Left ventricle myocardium superior (tissue), 1 donor: Measurements from ENCODE around the gene AGRN. TPM values are rescaled to one million over a fixed set of nuclear protein-coding genes. Genes with fewer than 3 reads are reported as not detected.
"Not testable (repeated sequence)": the region's sequence is repeated elsewhere in the genome, so short reads cannot be mapped to it uniquely, and the experiment has no call there.

ENCODE experiments used
- ATAC-seq: fragments of 200-7000 bp; cut with Tn5 transposase; one replicate; pipeline ENCODE4 v1.9.1; 2020; ENCODE audit warnings: mild to moderate bottlenecking, moderate library complexity
- DNase-seq: peaks from one replicate; pipeline ENCODE4 v3.0.0-alpha.2; 2020
- intact Hi-C: fragments of 100-400 bp; cut with micrococcal nuclease; formaldehyde crosslinking; loops from one replicate; pipeline ENCODE4 v1.11.0; 2022
- total RNA-seq: library from RNA; stranded (reverse); fragmentation: NEBNext Ultra II Directional; extraction: Animal tissue kit (Norgen Biotek cat#: 25700); gene quantifications from one replicate; pipeline ENCODE4 v1.2.1, GENCODE V29; 2021
- donor health status: DM: no; HTN: yes; CAD: no; lungs with severe emphysema.

Gene AGRN
- total RNA-seq, 1 donor from 2014 or later, result 18.5 TPM

- no peak for DNase-seq
- intact Hi-C loops, result no loop called here
- no peak for ATAC-seq
Measured at GRCh38 chr1:1014799-1015681, 4.9 kb upstream of the AGRN start.

- intact Hi-C loops, DNase-seq, ATAC-seq: not testable (repeated sequence)
Measured at GRCh38 chr1:1017397-1018320, 2.3 kb upstream of the AGRN start.

- DNase-seq, intact Hi-C loops, ATAC-seq: not testable (repeated sequence)
Measured at GRCh38 chr1:1018321-1018685, 1.6 kb upstream of the AGRN start.

DNA sequence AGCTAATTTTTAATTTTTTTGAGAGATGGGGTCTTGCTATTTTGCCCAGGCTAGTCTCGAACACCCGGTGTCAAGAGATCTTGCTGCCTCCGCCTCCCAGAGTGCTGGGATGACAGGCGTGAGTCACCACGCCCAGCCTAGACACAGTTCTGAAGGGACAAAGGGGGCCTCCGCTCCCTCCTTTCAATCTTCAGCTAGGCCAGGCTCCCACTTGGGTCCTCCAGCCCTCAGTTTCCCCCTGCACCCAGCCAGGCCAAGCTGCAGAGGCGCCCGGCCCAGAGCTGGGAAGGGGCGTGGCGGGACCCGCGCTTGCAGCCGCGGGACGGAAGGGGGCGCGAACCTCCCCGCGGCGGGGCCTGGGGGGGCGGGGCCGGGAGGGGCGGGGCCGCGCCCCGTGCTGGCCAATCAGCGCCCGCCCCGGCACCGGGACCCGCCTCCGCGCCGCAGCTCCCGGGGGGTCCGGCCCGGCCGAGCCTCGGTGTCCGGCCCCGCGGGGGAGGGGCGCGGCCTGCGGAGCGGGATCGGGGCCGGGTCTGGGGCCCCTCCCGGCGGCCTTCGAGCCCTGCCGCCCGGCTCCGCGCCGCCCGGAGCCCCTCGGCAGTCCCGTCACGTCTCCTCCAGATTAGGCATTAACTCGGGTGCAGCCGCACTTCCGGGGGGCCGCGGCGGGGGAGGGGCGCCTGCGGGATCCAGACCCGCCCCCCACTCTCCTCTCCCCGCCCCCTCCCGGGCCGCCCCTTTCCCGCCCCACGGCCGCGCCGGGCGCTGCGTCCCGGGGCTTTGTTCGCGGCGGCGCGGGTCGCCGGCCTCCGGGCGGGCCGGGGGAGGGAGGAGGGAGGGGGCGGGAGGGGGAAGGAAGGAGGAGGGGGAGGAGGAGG is 559 bp upstream of the AGRN start:
- DNase-seq, result peak; percentile 93
- peak; percentile 90 for ATAC-seq
- intact Hi-C loops, result no loop called here

DNA sequence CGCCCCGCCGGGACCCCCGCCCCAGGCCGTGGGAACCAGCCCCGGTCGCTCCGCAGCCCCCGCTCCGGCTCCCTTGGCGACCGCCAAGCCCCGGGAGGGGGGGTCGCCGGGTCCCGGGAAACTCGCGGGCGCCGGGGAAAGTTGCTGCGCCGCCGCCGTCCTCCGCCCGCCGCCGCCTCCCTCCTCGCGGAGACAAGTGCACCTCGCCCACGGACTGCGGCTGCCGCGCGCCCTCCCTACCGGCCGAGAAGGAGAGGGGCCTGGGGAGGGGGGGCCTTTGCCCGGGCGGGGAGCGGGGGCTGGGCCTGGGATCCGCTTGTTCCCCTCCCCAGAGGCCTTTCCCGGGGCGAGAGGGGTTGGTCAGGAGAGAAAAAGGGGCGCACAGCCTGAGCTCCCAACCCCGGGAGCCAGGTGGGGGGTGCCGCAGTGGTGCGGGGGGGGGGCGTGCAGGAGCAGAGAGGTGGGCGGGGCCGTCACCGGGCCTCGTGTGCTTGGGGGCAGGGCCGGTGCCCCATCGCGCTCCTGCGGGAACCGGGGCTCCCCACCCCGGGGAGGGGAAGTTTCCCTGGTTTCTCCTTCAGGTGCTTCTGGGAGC is 592 bp downstream of the AGRN start:
- DNase-seq (no peak), ATAC-seq (no peak)
- intact Hi-C loops, result no loop called here

- DNase-seq (peak; percentile 81), ATAC-seq (peak; percentile 16)
- intact Hi-C loops, result no loop called here
Measured at GRCh38 chr1:1021010-1021919, 1.3 kb downstream of the AGRN start.

DNA sequence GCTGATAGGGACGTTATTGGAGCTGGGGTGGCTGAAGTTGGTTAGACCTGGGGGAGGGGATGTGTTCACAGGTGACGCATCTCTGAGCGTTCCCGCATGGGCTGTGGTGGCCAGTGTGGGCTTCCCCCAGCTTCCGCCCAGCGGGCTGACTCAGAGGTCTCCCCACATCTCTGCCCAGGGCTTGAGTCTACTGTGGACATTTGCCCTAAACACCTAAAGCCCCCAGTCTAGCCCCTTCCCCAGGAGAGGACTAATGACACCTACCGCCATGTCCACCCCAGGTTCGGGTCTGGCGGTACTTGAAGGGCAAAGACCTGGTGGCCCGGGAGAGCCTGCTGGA is 2.0 kb downstream of the AGRN start:
- intact Hi-C loops, result no loop called here
- DNase-seq (no peak), ATAC-seq (no peak)

- ATAC-seq, result no peak
- intact Hi-C loops, result no loop called here
- no peak for DNase-seq
Measured at GRCh38 chr1:1022302-1023009, 2.5 kb downstream of the AGRN start.

DNA sequence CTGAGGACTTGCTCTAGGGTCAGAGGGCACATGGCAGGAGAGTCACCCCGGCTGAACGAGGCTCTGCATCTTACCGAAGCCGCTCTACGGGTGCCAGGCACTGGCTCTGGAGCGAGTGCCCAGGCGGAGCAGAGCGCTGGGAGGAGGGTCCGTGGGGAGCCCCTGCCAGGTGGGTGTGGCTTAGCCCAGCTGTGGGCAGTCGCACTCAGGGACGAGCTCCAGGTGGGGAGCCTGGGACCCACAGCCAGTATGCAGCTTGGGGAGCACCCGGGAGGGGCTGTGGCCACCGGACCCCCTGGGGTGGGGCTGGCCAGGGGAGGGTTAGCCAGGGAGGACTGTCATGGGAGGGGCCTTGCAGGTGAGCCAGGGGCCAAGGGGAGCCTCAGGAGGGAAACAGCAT is 3.8 kb downstream of the AGRN start:
- ATAC-seq (no peak), DNase-seq (no peak)
- intact Hi-C loops, result no loop called here

DNA sequence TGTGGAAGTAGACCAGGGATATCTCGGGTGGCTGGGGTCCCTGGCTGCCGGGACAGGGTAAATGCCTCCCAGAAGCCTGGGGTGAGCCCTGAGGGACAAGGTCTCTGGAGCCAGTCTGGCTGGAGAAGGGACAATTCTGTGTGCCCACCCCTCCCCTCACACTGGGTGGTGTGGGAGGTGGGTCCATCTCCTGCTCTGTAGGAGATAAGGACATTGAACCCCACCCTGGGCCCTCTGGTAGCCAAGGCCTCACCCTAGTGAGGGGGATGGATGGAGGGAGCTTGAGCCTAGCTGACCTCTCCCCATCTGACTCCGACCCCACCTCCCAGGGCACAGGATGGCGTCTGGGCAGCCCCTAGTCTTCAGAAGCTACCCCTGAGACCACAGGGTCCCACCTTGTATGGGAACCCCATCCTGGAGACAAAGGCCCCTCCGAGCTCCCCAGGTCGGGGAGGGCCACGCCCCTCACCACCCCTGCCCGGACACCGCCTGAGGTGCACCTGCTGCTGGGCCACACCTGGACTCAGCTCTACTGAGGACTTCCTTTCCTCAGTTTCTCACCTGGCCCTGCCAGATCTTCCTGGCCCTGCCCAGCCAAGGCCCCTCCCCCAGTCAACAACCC is 4.3 kb downstream of the AGRN start:
- intact Hi-C loops, result no loop called here
- ATAC-seq (no peak), DNase-seq (no peak)

DNA sequence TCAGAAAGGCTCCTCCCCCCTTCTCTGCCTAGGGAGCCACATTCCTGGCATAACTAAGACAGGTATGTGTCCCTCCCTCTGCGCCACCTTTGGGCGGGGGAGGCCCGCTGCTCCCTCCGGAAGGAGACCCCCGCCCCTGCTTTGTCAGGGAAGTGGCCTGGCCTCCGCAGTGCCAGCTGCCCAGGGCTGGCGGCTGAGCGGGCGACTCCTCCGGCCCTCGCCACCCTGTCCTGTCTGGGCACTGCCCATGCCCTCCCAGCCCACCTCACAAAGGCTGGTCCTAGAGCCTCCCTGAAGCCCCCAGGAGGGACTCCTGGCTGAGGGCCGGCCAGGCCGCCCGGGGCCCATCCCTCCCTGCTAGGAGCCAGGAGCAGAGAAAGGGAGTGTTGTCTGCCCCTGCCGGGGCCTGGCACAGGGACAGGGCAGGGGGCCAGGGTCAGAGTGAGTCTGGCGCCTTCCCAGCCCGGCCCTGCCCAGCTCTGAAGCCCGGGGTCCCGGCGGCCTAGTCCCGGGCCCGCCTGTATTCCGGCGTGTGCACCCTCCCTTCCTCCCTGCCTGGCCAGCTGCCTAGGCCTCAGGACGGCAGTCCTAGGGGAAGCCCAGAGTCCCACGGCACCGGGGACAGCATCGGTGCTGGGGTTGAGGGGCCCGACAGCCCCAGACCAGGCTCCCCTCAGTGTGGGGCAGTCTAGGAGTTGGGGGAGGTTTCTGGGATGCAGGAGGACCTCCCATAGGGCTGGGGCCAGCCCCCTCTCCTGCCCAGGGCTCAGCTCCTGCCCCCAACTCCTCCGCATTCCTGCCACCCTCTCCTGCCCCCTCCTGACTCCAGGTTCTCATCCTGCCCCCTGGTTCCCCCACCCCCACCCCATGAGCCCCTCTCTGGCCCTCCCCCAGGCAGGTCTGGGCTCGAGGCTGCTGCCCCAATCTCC is 5.1 kb downstream of the AGRN start:
- intact Hi-C loops, result no loop called here
- ATAC-seq (peak; percentile 35), DNase-seq (no peak)

GRCh38 chr1:1025730-1026129 is 5.8 kb downstream of the AGRN start:
- intact Hi-C loops, result no loop called here
- DNase-seq (no peak), ATAC-seq (no peak)

DNA sequence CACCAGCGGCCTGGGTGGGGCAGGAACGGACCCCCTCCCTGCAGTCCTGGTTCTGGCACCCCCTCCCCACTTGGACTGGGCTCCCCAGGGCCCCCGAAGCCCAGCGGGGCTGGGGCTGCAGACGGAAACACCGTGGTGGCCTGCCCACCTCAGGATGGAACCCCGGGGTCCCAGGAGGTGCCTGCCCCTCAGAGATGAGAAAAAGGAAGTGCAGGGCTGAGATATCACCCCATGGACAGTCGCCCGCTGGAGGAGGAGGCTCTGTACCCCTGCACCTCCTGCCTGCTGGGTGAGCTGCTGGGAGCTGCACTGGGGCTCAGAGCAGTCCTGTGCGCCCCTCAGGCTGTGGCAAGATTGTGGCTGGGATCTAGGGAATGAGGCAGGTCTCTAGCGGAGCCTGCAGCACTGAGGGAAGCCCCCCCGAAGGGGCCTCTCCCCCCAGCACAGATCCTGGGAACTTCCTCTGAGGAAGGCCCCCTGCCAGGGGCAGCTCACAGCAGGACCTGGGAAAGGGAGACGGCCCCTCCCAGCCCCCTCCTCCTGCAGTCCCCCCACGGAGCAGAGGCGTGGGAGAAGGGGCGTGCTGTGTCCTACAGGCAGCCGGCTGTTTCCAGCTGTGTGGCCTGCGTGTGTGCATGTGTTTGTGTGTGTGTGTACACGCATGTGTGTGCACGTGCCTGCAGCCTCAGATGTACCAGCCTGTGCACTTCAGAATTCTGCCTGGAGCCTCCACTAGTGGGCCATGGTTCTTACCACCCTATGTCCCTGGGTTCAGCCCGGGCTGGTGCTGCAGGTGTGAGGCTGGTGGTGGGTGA is 6.9 kb downstream of the AGRN start:
- DNase-seq (no peak), ATAC-seq (no peak)
- intact Hi-C loops, result no loop called here

- DNase-seq (no peak), ATAC-seq (no peak)
- intact Hi-C loops, result no loop called here
Measured at GRCh38 chr1:1027791-1028190, 7.9 kb downstream of the AGRN start.
